Parathyroid adenoma (tissue), 2 donors: Measurements from ENCODE around the gene ERI2.

Experiments
- H2AFZ ChIP-seq: fragments of 300-600 bp; sonication (generic); one replicate; pipeline ENCODE4 v1.7.0; 2017; ENCODE audit warnings: antibody characterized with exemption, mild to moderate bottlenecking
- H3K27ac ChIP-seq: fragments of 300-600 bp; sonication (generic); one replicate; pipeline ENCODE4 v1.7.0; 2017
- H3K27me3 ChIP-seq: fragments of 300-600 bp; sonication (generic); one replicate; pipeline ENCODE4 v1.7.0; 2017; ENCODE audit warnings: low read length; ENCODE audit not compliant: control insufficient read depth, insufficient read depth
- H3K36me3 ChIP-seq: fragments of 300-600 bp; sonication (generic); one replicate; pipeline ENCODE4 v1.7.0; 2017; ENCODE audit warnings: low read length; ENCODE audit not compliant: control insufficient read depth, insufficient read depth
- H3K4me1 ChIP-seq: fragments of 300-600 bp; sonication (generic); one replicate; pipeline ENCODE4 v1.7.0; 2017; ENCODE audit warnings: control low read depth
- H3K4me2 ChIP-seq: fragments of 300-600 bp; sonication (generic); one replicate; pipeline ENCODE4 v1.7.0; 2017; ENCODE audit warnings: low read length
- H3K4me3 ChIP-seq: fragments of 300-600 bp; sonication (generic); one replicate; pipeline ENCODE4 v1.7.0; 2017; ENCODE audit warnings: low read depth, low read length
- H3K79me2 ChIP-seq: fragments of 300-600 bp; sonication (generic); one replicate; pipeline ENCODE4 v1.7.0; 2017; ENCODE audit warnings: control low read depth
- H3K9ac ChIP-seq: fragments of 300-600 bp; sonication (generic); one replicate; pipeline ENCODE4 v1.7.0; 2017; ENCODE audit warnings: mild to moderate bottlenecking
- H3K9me3 ChIP-seq: fragments of 300-600 bp; sonication (generic); one replicate; pipeline ENCODE4 v1.7.0; 2017; ENCODE audit warnings: low read length; ENCODE audit not compliant: control insufficient read depth
- TF ChIP-seq, protein P1 (sequence below): fragments of 300-600 bp; sonication (generic); IDR thresholded peaks from one replicate; pipeline ENCODE4 v1.7.0; 2017; ENCODE audit warnings: antibody characterized with exemption, mild to moderate bottlenecking
- donor health status: primary hyperparathyroidism.

The ERI2 gene, protein sequence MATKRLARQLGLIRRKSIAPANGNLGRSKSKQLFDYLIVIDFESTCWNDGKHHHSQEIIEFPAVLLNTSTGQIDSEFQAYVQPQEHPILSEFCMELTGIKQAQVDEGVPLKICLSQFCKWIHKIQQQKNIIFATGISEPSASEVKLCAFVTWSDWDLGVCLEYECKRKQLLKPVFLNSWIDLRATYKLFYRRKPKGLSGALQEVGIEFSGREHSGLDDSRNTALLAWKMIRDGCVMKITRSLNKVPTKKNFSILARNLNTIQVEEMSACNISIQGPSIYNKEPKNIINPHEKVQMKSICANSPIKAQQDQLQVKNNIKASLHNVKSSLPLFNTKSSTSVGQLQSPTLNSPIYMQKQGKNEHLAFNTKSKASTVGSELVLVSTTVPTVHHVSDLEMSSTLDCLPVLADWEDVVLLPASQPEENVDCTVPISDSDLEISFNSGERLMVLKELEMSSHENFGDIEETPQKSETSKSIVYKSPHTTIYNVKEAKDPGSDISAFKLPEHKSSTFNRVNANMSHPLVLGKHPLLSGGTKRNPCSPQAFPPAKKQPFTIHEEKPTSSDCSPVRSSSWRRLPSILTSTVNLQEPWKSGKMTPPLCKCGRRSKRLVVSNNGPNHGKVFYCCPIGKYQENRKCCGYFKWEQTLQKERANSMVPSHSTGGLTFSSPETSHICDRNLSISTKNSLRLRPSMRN

GRCh38 chr16:20806168-20807050 lies at the start of gene ERI2, which contains the start of gene REXO5:
Gene ERI2, minus strand, starts transcription at chr16:20806472. Its CDS starts 42 bp downstream, at chr16:20806430.
Gene REXO5, plus strand, starts transcription at chr16:20806527. Its CDS starts 427 bp downstream, at chr16:20806954.
- no peaks in the 10 kb centered on the region for H3K36me3 ChIP-seq
- H2AFZ ChIP-seq = peak within 1 kb of the TSS; percentile 87
- H3K9me3 ChIP-seq = no peaks in the 10 kb centered on the region
- no peaks in the 10 kb centered on the region for H3K79me2 ChIP-seq
- H3K4me1 ChIP-seq = peaks cover 18% of the 10 kb centered on the region
- H3K4me3 ChIP-seq = peak within 1 kb of the TSS; percentile 97
- H3K27me3 ChIP-seq = no peaks in the 10 kb centered on the region
- H3K9ac ChIP-seq = peak within 1 kb of the TSS; percentile 94
- peak within 1 kb of the TSS; percentile 92 for H3K4me2 ChIP-seq
- H3K27ac ChIP-seq = peak within 1 kb of the TSS; percentile 97
- TF ChIP-seq, protein P1, sequence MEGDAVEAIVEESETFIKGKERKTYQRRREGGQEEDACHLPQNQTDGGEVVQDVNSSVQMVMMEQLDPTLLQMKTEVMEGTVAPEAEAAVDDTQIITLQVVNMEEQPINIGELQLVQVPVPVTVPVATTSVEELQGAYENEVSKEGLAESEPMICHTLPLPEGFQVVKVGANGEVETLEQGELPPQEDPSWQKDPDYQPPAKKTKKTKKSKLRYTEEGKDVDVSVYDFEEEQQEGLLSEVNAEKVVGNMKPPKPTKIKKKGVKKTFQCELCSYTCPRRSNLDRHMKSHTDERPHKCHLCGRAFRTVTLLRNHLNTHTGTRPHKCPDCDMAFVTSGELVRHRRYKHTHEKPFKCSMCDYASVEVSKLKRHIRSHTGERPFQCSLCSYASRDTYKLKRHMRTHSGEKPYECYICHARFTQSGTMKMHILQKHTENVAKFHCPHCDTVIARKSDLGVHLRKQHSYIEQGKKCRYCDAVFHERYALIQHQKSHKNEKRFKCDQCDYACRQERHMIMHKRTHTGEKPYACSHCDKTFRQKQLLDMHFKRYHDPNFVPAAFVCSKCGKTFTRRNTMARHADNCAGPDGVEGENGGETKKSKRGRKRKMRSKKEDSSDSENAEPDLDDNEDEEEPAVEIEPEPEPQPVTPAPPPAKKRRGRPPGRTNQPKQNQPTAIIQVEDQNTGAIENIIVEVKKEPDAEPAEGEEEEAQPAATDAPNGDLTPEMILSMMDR = peak; percentile 58

DNA sequence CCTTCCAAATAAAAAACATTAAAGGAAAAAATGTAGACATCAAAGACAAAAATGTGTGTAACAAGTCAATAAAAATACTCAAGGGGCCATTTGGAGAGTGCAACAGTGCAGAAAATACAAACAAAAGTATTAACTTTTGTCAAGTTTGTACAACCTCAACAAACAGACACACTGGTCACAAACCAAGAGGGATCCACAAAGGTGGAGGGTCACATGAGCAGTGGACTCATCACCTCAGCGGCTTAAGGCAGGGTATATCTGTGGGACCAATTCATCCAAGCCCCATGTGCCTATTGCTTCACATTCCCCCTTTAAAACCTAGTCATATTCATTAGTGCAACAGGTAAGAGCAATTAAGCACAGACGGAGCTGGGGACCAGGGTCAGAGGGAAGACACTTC lies 48.7 kb upstream of the ERI2 start:
- peaks cover 6% of the 10 kb centered on the region for H3K4me1 ChIP-seq
- TF ChIP-seq, protein P1 = no peak
- H3K4me3 ChIP-seq = no peak overlapping the region
- no peak overlapping the region for H2AFZ ChIP-seq
- no peaks in the 10 kb centered on the region for H3K79me2 ChIP-seq
- H3K27me3 ChIP-seq = no peaks in the 10 kb centered on the region
- H3K4me2 ChIP-seq = no peak overlapping the region
- H3K27ac ChIP-seq = no peak overlapping the region
- no peaks in the 10 kb centered on the region for H3K36me3 ChIP-seq
- no peak overlapping the region for H3K9ac ChIP-seq
- H3K9me3 ChIP-seq = no peaks in the 10 kb centered on the region

DNA sequence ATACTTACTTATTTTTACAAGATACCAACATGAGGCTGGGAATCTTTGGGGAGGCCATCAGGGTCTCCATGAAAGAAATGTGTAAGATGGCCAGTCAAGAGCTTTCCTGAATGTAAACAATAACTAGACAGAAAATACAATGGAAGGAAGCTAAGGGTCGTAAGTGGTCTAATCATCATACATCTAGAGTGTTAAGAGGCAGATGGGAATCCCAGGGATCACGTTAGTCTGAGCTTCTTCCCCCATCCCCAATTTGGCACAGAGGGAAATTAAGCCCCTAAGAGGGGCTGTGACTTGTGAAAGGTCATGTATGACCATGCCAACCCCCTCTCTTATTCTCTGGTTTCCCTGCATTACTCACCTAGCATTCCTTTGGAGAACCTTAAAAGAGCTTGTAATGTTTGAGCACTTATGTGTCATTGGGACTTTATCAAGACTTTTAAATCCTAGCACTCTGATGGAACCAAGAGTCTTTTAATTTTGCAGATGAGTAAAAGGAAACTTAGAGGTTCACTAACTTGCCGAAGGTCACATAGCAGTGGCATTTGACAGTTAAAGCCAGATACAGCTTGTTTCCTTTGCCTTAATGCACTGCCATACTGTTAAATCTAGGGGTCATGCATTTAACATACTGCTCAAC lies 47.8 kb upstream of the ERI2 start:
- Histone ChIP-seq H2AFZ (no peak overlapping the region), H3K9ac (no peak overlapping the region), H3K9me3 (no peaks in the 10 kb centered on the region), H3K4me2 (no peak overlapping the region), H3K36me3 (no peaks in the 10 kb centered on the region), H3K27ac (no peak overlapping the region), H3K4me3 (no peak overlapping the region), H3K79me2 (no peaks in the 10 kb centered on the region), H3K4me1 (peaks cover 7% of the 10 kb centered on the region), H3K27me3 (no peaks in the 10 kb centered on the region)
- TF ChIP-seq, protein P1 = no peak

GRCh38 chr16:20853143-20853542 lies 46.9 kb upstream of the ERI2 start:
- H2AFZ ChIP-seq = no peak overlapping the region
- H3K27ac ChIP-seq = no peak overlapping the region
- H3K9me3 ChIP-seq = no peaks in the 10 kb centered on the region
- H3K4me2 ChIP-seq = no peak overlapping the region
- H3K36me3 ChIP-seq = no peaks in the 10 kb centered on the region
- peaks cover 7% of the 10 kb centered on the region for H3K4me1 ChIP-seq
- H3K4me3 ChIP-seq = no peak overlapping the region
- H3K9ac ChIP-seq = no peak overlapping the region
- H3K79me2 ChIP-seq = no peaks in the 10 kb centered on the region
- TF ChIP-seq, protein P1 = no peak
- H3K27me3 ChIP-seq = no peaks in the 10 kb centered on the region
